Colonic mucosa (tissue), 4 donors: ENCODE results near the gene PALS2. TPM values are rescaled to one million over a fixed set of nuclear protein-coding genes. Genes with fewer than 3 reads are reported as not detected.

Experiments
- DNase-seq: peaks from one replicate; pipeline ENCODE4 v3.0.0-alpha.2; 2020
- H3K27ac ChIP-seq: fragments of 200-600 bp; one replicate; pipeline ENCODE4 v1.8.0; 2021
- H3K27me3 ChIP-seq: fragments of 200-600 bp; one replicate; pipeline ENCODE4 v1.8.0; 2021
- H3K36me3 ChIP-seq: fragments of 200-600 bp; one replicate; pipeline ENCODE4 v1.8.0; 2021
- H3K4me1 ChIP-seq: fragments of 200-600 bp; one replicate; pipeline ENCODE4 v1.8.0; 2021; ENCODE audit warnings: mild to moderate bottlenecking
- H3K4me3 ChIP-seq: fragments of 200-600 bp; one replicate; pipeline ENCODE4 v1.8.0; 2021
- H3K9ac ChIP-seq, 2 donors: one replicate each; pipeline ENCODE4 v1.7.0; 2013; ENCODE audit warnings: control low read depth in 2 of 2, low read depth in 2 of 2, low read length in 2 of 2
- H3K9me3 ChIP-seq: fragments of 200-600 bp; one replicate; pipeline ENCODE4 v1.8.0; 2021
- CTCF ChIP-seq: fragments of 200-600 bp; IDR thresholded peaks from one replicate; pipeline ENCODE4 v1.8.0; 2022; ENCODE audit warnings: antibody characterized with exemption, mild to moderate bottlenecking
- intact Hi-C: fragments of 100-400 bp; cut with DNase I; formaldehyde crosslinking; loops from one replicate; pipeline ENCODE4 v1.14.1; 2022
- total RNA-seq, 2 donors: library from RNA; stranded (reverse); fragmentation: NEBNext Ultra II Directional in 1 of 2; extraction: Animal tissue kit (Norgen Biotek cat#: 25700) in 1 of 2; gene quantifications; one replicate each; pipeline ENCODE4 v1.2.1, GENCODE V29; 2021
- donor health status: healthy.
- donor health status: DM: no; HTN: no; CAD: no.
- donor health status: DM: no; HTN: no; CAD: no.

PALS2 gene
- total RNA-seq, 2 donors from 2014 or later = 6.6 to 6.7 TPM

GRCh38 chr7:24548390-24548789, 24.9 kb upstream of the PALS2 start:
- Histone ChIP-seq H3K9me3 (no peaks in the 10 kb centered on the region), H3K4me3 (no peak overlapping the region), H3K36me3 (no peaks in the 10 kb centered on the region), H3K4me1 (no peaks in the 10 kb centered on the region), H3K27me3 (no peaks in the 10 kb centered on the region), H3K27ac (no peak overlapping the region), H3K9ac (no peak overlapping the region)
- TF ChIP-seq CTCF = no peak
- intact Hi-C loops = no loop called here
- no peak for DNase-seq

GRCh38 chr7:24549991-24550390, 23.3 kb upstream of the PALS2 start:
- no peak overlapping the region for H3K9ac ChIP-seq
- H3K4me3 ChIP-seq = no peak overlapping the region
- H3K27me3 ChIP-seq = no peaks in the 10 kb centered on the region
- no peaks in the 10 kb centered on the region for H3K36me3 ChIP-seq
- no peaks in the 10 kb centered on the region for H3K4me1 ChIP-seq
- DNase-seq = no peak
- no peaks in the 10 kb centered on the region for H3K9me3 ChIP-seq
- no peak overlapping the region for H3K27ac ChIP-seq
- TF ChIP-seq CTCF = no peak
- intact Hi-C loops = no loop called here

GRCh38 chr7:24555184-24555583, 18.1 kb upstream of the PALS2 start:
- Histone ChIP-seq H3K9me3 (no peaks in the 10 kb centered on the region), H3K36me3 (no peaks in the 10 kb centered on the region), H3K27ac (no peak overlapping the region), H3K4me1 (no peaks in the 10 kb centered on the region), H3K27me3 (no peaks in the 10 kb centered on the region), H3K9ac (no peak overlapping the region), H3K4me3 (no peak overlapping the region)
- no peak for DNase-seq
- TF ChIP-seq CTCF = no peak
- intact Hi-C loops = no loop called here

GRCh38 chr7:24555719-24556118, 17.5 kb upstream of the PALS2 start:
- TF ChIP-seq CTCF = no peak
- Histone ChIP-seq H3K4me3 (no peak overlapping the region), H3K9ac (no peak overlapping the region), H3K27ac (no peak overlapping the region), H3K4me1 (no peaks in the 10 kb centered on the region), H3K27me3 (no peaks in the 10 kb centered on the region), H3K9me3 (no peaks in the 10 kb centered on the region), H3K36me3 (no peaks in the 10 kb centered on the region)
- no peak for DNase-seq
- intact Hi-C loops = no loop called here

GRCh38 chr7:24560772-24561171, 12.5 kb upstream of the PALS2 start:
- no peaks in the 10 kb centered on the region for H3K36me3 ChIP-seq
- H3K9ac ChIP-seq = no peak overlapping the region
- H3K9me3 ChIP-seq = no peaks in the 10 kb centered on the region
- H3K27me3 ChIP-seq = no peaks in the 10 kb centered on the region
- no peak for DNase-seq
- H3K4me3 ChIP-seq = no peak overlapping the region
- intact Hi-C loops = no loop called here
- TF ChIP-seq CTCF = no peak
- H3K4me1 ChIP-seq = no peaks in the 10 kb centered on the region
- no peak overlapping the region for H3K27ac ChIP-seq

GRCh38 chr7:24566274-24566673, 7.0 kb upstream of the PALS2 start:
- no peak for DNase-seq
- no peak overlapping the region for H3K9ac ChIP-seq
- no peak overlapping the region for H3K27ac ChIP-seq
- H3K4me3 ChIP-seq = no peak overlapping the region
- no peak for TF ChIP-seq CTCF
- H3K36me3 ChIP-seq = no peaks in the 10 kb centered on the region
- H3K4me1 ChIP-seq = no peaks in the 10 kb centered on the region
- H3K27me3 ChIP-seq = peaks cover 9% of the 10 kb centered on the region
- intact Hi-C loops = no loop called here
- H3K9me3 ChIP-seq = no peaks in the 10 kb centered on the region
